DOHH2 (cell line): ENCODE data around the gene GAK.

Source experiments
- H3F3A ChIP-seq: fragments of 200-600 bp; sonication (generic), shearing (Covaris generic); 2 replicates; pipeline ENCODE4 v1.6.0; 2016; ENCODE audit warnings: antibody characterized with exemption, mild to moderate bottlenecking; ENCODE audit not compliant: control insufficient read depth, insufficient read depth
- H3K27ac ChIP-seq: fragments of 200-600 bp; sonication (generic); 2 replicates; pipeline ENCODE4 v1.5.1; 2014; ENCODE audit warnings: low read depth, mild to moderate bottlenecking, low read length, moderate library complexity
- H3K27me3 ChIP-seq: fragments of 200-600 bp; sonication (generic); 2 replicates; pipeline ENCODE4 v1.6.1; 2014; ENCODE audit warnings: mild to moderate bottlenecking, low read length, mixed read lengths; ENCODE audit not compliant: control insufficient read depth
- H3K36me3 ChIP-seq: fragments of 200-600 bp; sonication (generic); 2 replicates; pipeline ENCODE4 v1.6.1; 2014; ENCODE audit warnings: mild to moderate bottlenecking, low read length, moderate library complexity, mixed read lengths; ENCODE audit not compliant: control insufficient read depth
- H3K4me1 ChIP-seq: fragments of 200-600 bp; sonication (generic); 2 replicates; pipeline ENCODE4 v1.6.1; 2014; ENCODE audit warnings: mild to moderate bottlenecking, low read length, mixed read lengths; ENCODE audit not compliant: control insufficient read depth
- H3K4me2 ChIP-seq: fragments of 200-600 bp; sonication (generic); 2 replicates; pipeline ENCODE4 v1.6.0; 2014; ENCODE audit warnings: mild to moderate bottlenecking, low read length, moderate library complexity
- H3K4me3 ChIP-seq: fragments of 200-600 bp; sonication (generic); 2 replicates; pipeline ENCODE4 v1.5.1; 2014; ENCODE audit warnings: mild to moderate bottlenecking, low read length, mixed read lengths
- H3K79me2 ChIP-seq: fragments of 200-600 bp; sonication (generic); 2 replicates; pipeline ENCODE4 v1.6.1; 2014; ENCODE audit warnings: mild to moderate bottlenecking, low read length, mixed read lengths; ENCODE audit not compliant: control insufficient read depth
- H3K9me2 ChIP-seq: fragments of 200-600 bp; sonication (generic); replicated peaks from 2 replicates; pipeline ENCODE4 v1.6.1; 2014; ENCODE audit warnings: mild to moderate bottlenecking, low read length, mixed read lengths; ENCODE audit not compliant: control insufficient read depth
- H3K9me3 ChIP-seq: fragments of 200-600 bp; sonication (generic); 2 replicates; pipeline ENCODE4 v1.6.1; 2014; ENCODE audit warnings: antibody characterized with exemption, low read length, mixed read lengths; ENCODE audit not compliant: control insufficient read depth, insufficient read depth
- H4K20me1 ChIP-seq: fragments of 200-600 bp; sonication (generic); 2 replicates; pipeline ENCODE4 v1.6.0; 2014; ENCODE audit warnings: low read depth, mild to moderate bottlenecking, antibody characterized with exemption, low read length, moderate library complexity; ENCODE audit not compliant: control insufficient read depth, insufficient read depth
- CTCF ChIP-seq: fragments of 200-600 bp; sonication (generic); IDR thresholded peaks from one replicate; pipeline ENCODE4 v1.5.1; 2014; ENCODE audit warnings: antibody characterized with exemption, mild to moderate bottlenecking, low read depth, low read length; ENCODE audit not compliant: poor library complexity, severe bottlenecking
- EZH2phosphoT487 ChIP-seq: fragments of 200-600 bp; sonication (generic); IDR thresholded peaks from 2 replicates; pipeline ENCODE4 v1.6.1; 2017; ENCODE audit warnings: borderline replicate concordance, mild to moderate bottlenecking, antibody characterized with exemption, low read length, moderate library complexity, mixed read lengths

The GAK gene

GRCh38 chr4:867526-868250 is 64.4 kb downstream of the GAK start:
- Histone ChIP-seq H3F3A (peaks cover 5% of the 10 kb centered on the region; the same call in 1 of the 2 replicates), H3K4me1 (no peaks in the 10 kb centered on the region), H4K20me1 (no peaks in the 10 kb centered on the region), H3K27me3 (no peaks in the 10 kb centered on the region), H3K79me2 (no peaks in the 10 kb centered on the region), H3K9me3 (peaks cover 11% of the 10 kb centered on the region; the same call in 1 of the 2 replicates), H3K27ac (no peak overlapping the region), H3K36me3 (peaks cover 39% of the 10 kb centered on the region), H3K4me3 (no peak overlapping the region), H3K4me2 (no peak overlapping the region), H3K9me2 (no peaks in the 10 kb centered on the region)
- TF ChIP-seq CTCF = no peak
- TF ChIP-seq EZH2phosphoT487 = no peak

- Histone ChIP-seq H3K36me3 (peaks cover 40% of the 10 kb centered on the region), H4K20me1 (no peaks in the 10 kb centered on the region), H3K4me1 (no peaks in the 10 kb centered on the region), H3K4me2 (no peak overlapping the region), H3K27me3 (no peaks in the 10 kb centered on the region), H3K79me2 (no peaks in the 10 kb centered on the region), H3K4me3 (no peak overlapping the region), H3K9me2 (no peaks in the 10 kb centered on the region), H3F3A (peaks cover 5% of the 10 kb centered on the region; the same call in 1 of the 2 replicates), H3K27ac (no peak overlapping the region), H3K9me3 (peaks cover 11% of the 10 kb centered on the region; the same call in 1 of the 2 replicates)
- TF ChIP-seq EZH2phosphoT487 (no peak), CTCF (no peak)
Measured at GRCh38 chr4:866761-867390, 65.2 kb downstream of the GAK start.

- TF ChIP-seq EZH2phosphoT487 (no peak), CTCF (no peak)
- H3K4me2 ChIP-seq = no peak overlapping the region
- H3K36me3 ChIP-seq = peaks cover 46% of the 10 kb centered on the region
- no peaks in the 10 kb centered on the region for H3K27me3 ChIP-seq
- H3K79me2 ChIP-seq = no peaks in the 10 kb centered on the region
- no peaks in the 10 kb centered on the region for H3K9me2 ChIP-seq
- H3K27ac ChIP-seq = no peak overlapping the region
- no peaks in the 10 kb centered on the region for H4K20me1 ChIP-seq
- H3K9me3 ChIP-seq = peaks cover 11% of the 10 kb centered on the region; the same call in 1 of the 2 replicates
- H3F3A ChIP-seq = peaks cover 5% of the 10 kb centered on the region; the same call in 1 of the 2 replicates
- H3K4me1 ChIP-seq = no peaks in the 10 kb centered on the region
- no peak overlapping the region for H3K4me3 ChIP-seq
Measured at GRCh38 chr4:866068-866760, 65.9 kb downstream of the GAK start.
